ENCODE measurements around the gene ZKSCAN5. TPM values are rescaled to one million over a fixed set of nuclear protein-coding genes. Genes with fewer than 3 reads are reported as not detected.

ZKSCAN5 gene
- total RNA-seq, result 19.4 TPM

DNA sequence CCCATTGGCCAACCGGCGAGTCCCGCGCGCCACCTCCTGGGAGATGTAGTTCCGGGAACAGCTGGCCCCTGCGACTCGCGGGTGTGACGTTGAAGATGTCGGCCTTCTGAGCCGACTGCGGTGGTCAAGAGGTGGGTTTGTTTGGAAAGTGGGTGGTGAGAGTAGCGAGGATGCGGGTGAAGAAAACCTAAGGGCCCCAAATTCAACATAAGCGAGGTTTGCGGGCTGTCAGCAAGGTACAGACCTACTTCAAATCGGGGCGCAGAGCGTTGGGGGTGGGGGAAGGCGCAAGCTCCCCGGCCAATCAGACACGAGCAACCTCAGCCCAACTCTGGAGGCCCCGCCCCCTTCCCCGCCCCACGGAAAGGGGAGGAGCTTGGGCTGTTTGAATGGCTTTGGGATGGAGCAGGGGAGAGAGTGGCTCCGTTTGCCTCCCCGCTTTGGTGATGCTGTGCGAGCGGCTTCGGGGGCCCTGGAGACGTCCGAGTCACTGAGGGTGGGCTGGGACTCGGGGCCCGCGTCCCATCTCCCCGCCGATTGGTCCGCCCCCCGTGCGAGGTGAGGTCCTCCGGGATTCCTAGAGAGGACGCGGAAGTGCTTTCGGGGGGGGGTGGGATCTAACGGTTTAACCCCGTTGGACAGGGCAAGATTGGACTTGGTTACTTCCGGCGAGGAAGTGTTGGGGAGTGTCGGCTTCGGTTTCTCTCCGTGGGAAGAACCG is at the start of gene ZKSCAN5:
ZKSCAN5 (plus strand) TSS at position 60 of the 721 bp plus-strand sequence. CDS start 1,383 bp downstream, outside the sequence.

DNA sequence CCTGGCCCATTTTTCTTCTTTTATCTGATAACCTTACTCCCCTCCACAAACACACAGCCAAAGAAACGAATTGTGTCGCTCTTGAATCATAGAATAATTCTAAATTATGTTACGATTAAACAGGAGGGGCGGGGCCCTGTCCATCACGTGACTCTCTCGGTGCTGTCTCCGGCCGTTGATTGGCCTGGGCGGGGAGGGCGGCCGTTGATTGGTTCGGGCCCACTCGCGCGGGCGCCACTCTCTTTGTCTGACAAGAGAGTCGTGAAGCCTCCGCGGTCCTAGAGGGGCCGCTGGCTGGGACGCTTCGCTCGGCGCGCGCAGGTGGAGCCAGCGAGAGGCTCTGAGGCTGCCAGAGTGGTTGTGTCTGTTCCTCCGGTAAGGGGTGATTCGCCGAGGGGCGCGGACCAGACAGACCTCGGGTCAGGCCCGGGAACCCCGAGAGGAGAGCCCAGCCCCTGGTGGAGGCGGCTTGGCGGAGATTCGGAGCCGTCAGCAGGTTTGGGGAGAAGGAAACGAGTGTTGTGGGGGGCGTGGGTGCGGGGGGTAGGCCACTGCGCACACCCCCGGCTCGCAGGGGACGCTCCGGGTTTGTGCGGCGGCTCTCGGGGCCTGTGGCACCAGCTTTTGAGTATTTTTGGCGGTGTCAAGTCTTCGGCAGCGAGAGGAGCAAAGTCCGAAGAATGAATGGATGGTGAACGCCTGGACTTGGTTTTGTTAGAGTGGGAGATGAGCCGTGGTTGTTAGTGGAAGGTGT is 31.7 kb upstream of the ZKSCAN5 start, which contains the start of gene ZNF789:
ZNF789 (plus strand) TSS at position 330 of the 754 bp plus-strand sequence. CDS start 3,567 bp downstream, outside the sequence.

DNA sequence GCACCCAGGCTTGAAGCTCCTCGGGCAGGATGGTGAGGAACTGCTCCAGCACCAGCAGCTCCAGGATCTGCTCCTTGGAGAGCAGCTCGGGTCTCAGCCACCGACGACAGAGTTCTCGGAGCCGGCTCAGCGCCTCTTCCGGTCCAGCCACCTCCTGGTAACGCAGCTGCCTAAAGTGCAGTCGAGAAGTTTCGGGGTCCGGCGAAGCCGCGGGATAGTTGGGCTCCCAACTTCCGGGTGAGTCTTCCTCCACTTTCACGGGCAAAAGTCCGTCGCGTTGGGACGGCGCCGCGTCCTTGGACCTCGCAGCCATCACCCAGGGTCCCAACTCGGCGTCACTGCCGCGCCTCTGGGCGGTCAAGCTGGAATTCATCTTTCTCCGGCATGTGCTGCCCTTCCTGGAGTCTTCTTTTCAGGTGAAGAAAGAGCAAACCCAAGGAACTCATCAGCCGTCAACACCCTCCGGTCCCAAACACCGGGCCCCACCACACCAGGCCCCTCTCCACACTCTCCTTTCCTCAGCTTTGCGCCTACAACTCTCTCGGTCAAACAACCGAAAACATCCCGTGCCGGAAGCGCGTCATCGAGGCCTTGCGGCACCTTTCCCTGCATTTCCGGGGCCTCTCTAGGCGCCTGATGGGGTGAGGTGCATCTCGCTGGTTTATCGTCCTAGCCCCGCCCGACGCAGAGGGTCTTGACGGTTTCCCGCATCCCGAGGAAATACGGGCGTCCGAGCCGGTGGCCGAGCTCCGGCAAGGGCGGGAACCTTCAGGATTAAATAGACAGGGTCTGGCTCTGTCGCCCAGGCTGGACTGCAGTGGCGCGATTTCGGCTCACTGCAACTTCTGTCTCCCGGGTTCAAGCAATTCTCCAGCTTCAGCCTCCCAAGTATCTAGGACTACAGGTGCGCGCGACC is 4.5 kb upstream of the ZKSCAN5 start, which contains the start of gene ZNF394:
ZNF394 (minus strand) TSS at position 561 of the 916 bp plus-strand sequence; CDS start at position 373, 188 bp downstream.

DNA sequence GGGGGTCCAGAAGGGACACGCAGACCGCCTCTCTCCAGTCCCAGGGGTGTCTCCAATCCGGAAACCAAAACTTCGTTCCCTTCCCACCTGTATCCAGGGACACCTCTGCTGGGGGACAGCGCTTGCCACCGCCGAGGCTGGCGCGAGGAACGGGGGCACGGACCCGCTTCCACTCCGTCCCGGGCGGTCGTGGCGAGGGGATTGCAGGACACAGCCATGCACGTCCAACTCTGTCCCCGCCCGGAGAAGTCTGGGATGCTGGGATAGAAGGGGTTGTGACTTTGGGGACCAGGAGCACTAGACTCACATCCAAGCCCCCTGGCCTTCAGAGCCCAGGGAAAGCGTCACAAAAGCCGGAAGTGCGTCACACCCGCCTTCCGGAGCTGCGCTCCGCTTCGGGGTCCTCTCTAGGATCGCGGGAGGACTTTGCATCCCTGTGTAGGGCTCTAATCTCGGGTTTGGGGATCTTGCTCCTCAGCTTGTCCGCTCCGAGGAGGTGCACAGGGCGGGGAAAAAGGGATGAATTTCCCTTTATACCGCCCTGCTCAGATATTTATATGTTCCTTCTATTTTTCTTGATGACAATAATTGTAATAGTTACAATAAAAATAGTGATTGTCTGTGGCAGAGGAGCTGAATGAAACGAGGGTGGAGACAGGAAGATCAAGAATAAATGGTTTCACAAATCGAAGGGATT is 47.5 kb downstream of the ZKSCAN5 start, which contains the start of gene FAM200A:
FAM200A (minus strand) TSS at position 348 of the 697 bp plus-strand sequence. CDS start 3,707 bp downstream, outside the sequence.

DNA sequence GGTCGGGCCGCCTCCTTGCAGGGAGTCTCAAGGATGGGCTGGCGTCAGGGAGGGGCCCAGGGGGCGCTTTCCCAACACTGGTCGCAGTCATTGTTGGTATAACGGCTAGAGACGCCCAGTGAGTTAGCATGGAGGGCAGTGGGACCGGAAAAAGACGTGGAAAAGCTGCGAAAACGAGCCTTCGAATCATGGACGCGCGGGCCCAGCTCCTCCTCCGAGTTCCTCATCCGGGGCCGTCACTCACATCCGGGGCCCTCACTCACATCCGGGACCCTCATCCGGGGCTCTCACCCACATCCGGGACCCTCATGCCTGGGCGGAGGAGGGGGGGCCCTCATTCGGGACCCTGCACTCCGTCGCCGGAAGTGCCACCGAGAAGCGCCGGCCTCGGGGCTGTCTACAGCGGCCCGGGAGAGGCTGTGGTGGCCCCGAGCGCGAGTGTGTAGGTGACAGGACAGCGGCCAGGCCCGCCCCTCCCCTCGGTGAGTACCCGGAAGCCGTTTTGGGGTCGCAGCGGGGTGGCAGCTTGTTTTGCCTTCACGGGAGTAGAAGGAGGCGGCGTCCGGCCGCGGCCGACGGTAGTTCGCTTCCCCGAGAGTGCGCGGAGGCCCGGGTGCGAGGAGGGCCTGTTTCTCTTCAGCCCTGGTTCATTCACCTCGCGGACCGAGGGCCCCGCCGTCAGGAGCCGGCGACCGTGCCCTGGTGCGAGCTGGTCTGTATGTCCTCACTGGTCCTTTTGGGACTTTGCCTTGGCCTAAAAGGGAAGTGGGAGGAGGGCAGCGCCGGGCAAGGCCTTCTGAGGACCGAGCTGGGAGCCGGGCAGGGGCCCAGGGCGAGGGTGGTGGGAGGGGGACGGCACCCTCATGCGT is 54.1 kb downstream of the ZKSCAN5 start, which contains the start of gene ZNF655:
ZNF655 (plus strand) TSS at position 337 of the 869 bp plus-strand sequence. CDS start 1,918 bp downstream, outside the sequence.

Other genes starting within 250 kb of the ZKSCAN5 start
- gene MYH16, start 231.8 kb upstream of the ZKSCAN5 start, total RNA-seq, result not detected
- 74.1 TPM for gene ARPC1A, start 178.8 kb upstream of the ZKSCAN5 start, total RNA-seq
- 41.9 TPM for gene ARPC1B, start 129.9 kb upstream of the ZKSCAN5 start, total RNA-seq
- 58.3 TPM for gene PDAP1, start 96.1 kb upstream of the ZKSCAN5 start, total RNA-seq
- gene BUD31, start 95.7 kb upstream of the ZKSCAN5 start, total RNA-seq, result 43.3 TPM
- 8.8 TPM for gene PTCD1, start 65.9 kb upstream of the ZKSCAN5 start, total RNA-seq
- gene CPSF4, start 65.7 kb upstream of the ZKSCAN5 start, total RNA-seq, result 26.4 TPM
- 513 TPM for gene ATP5MF, start 38.5 kb upstream of the ZKSCAN5 start, total RNA-seq
- 32.5 TPM for gene ZNF789, start 31.8 kb upstream of the ZKSCAN5 start, total RNA-seq
- 35.1 TPM for gene ZNF394, start 4.4 kb upstream of the ZKSCAN5 start, total RNA-seq
- gene FAM200A, start 47.5 kb downstream of the ZKSCAN5 start, total RNA-seq, result 21.8 TPM
- 113 TPM for gene ZNF655, start 54.0 kb downstream of the ZKSCAN5 start, total RNA-seq
- gene TMEM225B, start 93.6 kb downstream of the ZKSCAN5 start, total RNA-seq, result not detected
- gene ZSCAN25, start 112.3 kb downstream of the ZKSCAN5 start, total RNA-seq, result 29.7 TPM
- gene CYP3A5, start 175.3 kb downstream of the ZKSCAN5 start, total RNA-seq, result 4.6 TPM
- not detected for gene CYP3A7, start 230.5 kb downstream of the ZKSCAN5 start, total RNA-seq

Data from camera-type eye (tissue), 1 donor.